Measurements from ENCODE around the gene HINT2.

HINT2 gene

GRCh38 chr9:35859990-35860339, 45.1 kb upstream of the HINT2 start:
- no peaks in the 10 kb centered on the region for H3K9me3 ChIP-seq (ENCODE audit: control insufficient read depth, low read length)
- H3K79me2 ChIP-seq = no peaks in the 10 kb centered on the region
- no peak overlapping the region for H3K27ac ChIP-seq
- no peak overlapping the region for H3K4me2 ChIP-seq (ENCODE audit: low read length)
- H3K4me1 ChIP-seq = peaks cover 4% of the 10 kb centered on the region
- H2AFZ ChIP-seq = no peak overlapping the region
- H3K27me3 ChIP-seq (ENCODE audit: control insufficient read depth, insufficient read depth, low read length) = peaks cover 2% of the 10 kb centered on the region
- no peaks in the 10 kb centered on the region for H3K36me3 ChIP-seq (ENCODE audit: control insufficient read depth, insufficient read depth, low read length)
- H3K9ac ChIP-seq = no peak overlapping the region
- no peak overlapping the region for H3K4me3 ChIP-seq (ENCODE audit: low read depth, low read length)
- TF ChIP-seq CTCF (IDR thresholded peaks at IDR 0.05) = no peak

- Histone ChIP-seq H3K4me2 (ENCODE audit: low read length) (no peak overlapping the region), H3K79me2 (no peaks in the 10 kb centered on the region), H3K27me3 (ENCODE audit: control insufficient read depth, insufficient read depth, low read length) (peaks cover 2% of the 10 kb centered on the region), H3K4me1 (peaks cover 4% of the 10 kb centered on the region), H3K27ac (no peak overlapping the region), H2AFZ (no peak overlapping the region), H3K36me3 (ENCODE audit: control insufficient read depth, insufficient read depth, low read length) (no peaks in the 10 kb centered on the region), H3K4me3 (ENCODE audit: low read depth, low read length) (no peak overlapping the region), H3K9ac (no peak overlapping the region), H3K9me3 (ENCODE audit: control insufficient read depth, low read length) (no peaks in the 10 kb centered on the region)
- TF ChIP-seq CTCF (IDR thresholded peaks at IDR 0.05) = no peak
These were observed 44.6 kb upstream of the HINT2 start for GRCh38 chr9:35859310-35859989.

- H3K4me3 ChIP-seq (ENCODE audit: low read depth, low read length) = no peak overlapping the region
- H3K36me3 ChIP-seq (ENCODE audit: control insufficient read depth, insufficient read depth, low read length) = no peaks in the 10 kb centered on the region
- no peak overlapping the region for H3K4me2 ChIP-seq (ENCODE audit: low read length)
- H3K9ac ChIP-seq = no peak overlapping the region
- no peaks in the 10 kb centered on the region for H3K9me3 ChIP-seq (ENCODE audit: control insufficient read depth, low read length)
- H3K4me1 ChIP-seq = peaks cover 4% of the 10 kb centered on the region
- H3K27me3 ChIP-seq (ENCODE audit: control insufficient read depth, insufficient read depth, low read length) = peaks cover under 1% of the 10 kb centered on the region
- no peak overlapping the region for H2AFZ ChIP-seq
- TF ChIP-seq CTCF (IDR thresholded peaks at IDR 0.05) = no peak
- H3K27ac ChIP-seq = no peak overlapping the region
- no peaks in the 10 kb centered on the region for H3K79me2 ChIP-seq
These were observed 43.6 kb upstream of the HINT2 start for GRCh38 chr9:35858458-35858857.

- H3K9me3 ChIP-seq (ENCODE audit: control insufficient read depth, low read length) = no peaks in the 10 kb centered on the region
- H3K9ac ChIP-seq = no peak overlapping the region
- TF ChIP-seq CTCF (IDR thresholded peaks at IDR 0.05) = no peak
- no peak overlapping the region for H2AFZ ChIP-seq
- no peaks in the 10 kb centered on the region for H3K27me3 ChIP-seq (ENCODE audit: control insufficient read depth, insufficient read depth, low read length)
- peaks cover 4% of the 10 kb centered on the region for H3K4me1 ChIP-seq
- no peak overlapping the region for H3K4me3 ChIP-seq (ENCODE audit: low read depth, low read length)
- no peaks in the 10 kb centered on the region for H3K36me3 ChIP-seq (ENCODE audit: control insufficient read depth, insufficient read depth, low read length)
- no peak overlapping the region for H3K27ac ChIP-seq
- no peak overlapping the region for H3K4me2 ChIP-seq (ENCODE audit: low read length)
- no peaks in the 10 kb centered on the region for H3K79me2 ChIP-seq
These were observed 42.0 kb upstream of the HINT2 start for GRCh38 chr9:35856882-35857281.

- H3K27me3 ChIP-seq (ENCODE audit: control insufficient read depth, insufficient read depth, low read length) = no peaks in the 10 kb centered on the region
- no peaks in the 10 kb centered on the region for H3K9me3 ChIP-seq (ENCODE audit: control insufficient read depth, low read length)
- H2AFZ ChIP-seq = no peak overlapping the region
- H3K4me1 ChIP-seq = peaks cover 4% of the 10 kb centered on the region
- no peak for TF ChIP-seq CTCF (IDR thresholded peaks at IDR 0.05)
- H3K36me3 ChIP-seq (ENCODE audit: control insufficient read depth, insufficient read depth, low read length) = no peaks in the 10 kb centered on the region
- H3K4me2 ChIP-seq (ENCODE audit: low read length) = no peak overlapping the region
- no peak overlapping the region for H3K27ac ChIP-seq
- H3K79me2 ChIP-seq = no peaks in the 10 kb centered on the region
- no peak overlapping the region for H3K4me3 ChIP-seq (ENCODE audit: low read depth, low read length)
- no peak overlapping the region for H3K9ac ChIP-seq
These were observed 41.4 kb upstream of the HINT2 start for GRCh38 chr9:35856206-35856605.
